ENCODE results near the gene COL23A1.

DNA sequence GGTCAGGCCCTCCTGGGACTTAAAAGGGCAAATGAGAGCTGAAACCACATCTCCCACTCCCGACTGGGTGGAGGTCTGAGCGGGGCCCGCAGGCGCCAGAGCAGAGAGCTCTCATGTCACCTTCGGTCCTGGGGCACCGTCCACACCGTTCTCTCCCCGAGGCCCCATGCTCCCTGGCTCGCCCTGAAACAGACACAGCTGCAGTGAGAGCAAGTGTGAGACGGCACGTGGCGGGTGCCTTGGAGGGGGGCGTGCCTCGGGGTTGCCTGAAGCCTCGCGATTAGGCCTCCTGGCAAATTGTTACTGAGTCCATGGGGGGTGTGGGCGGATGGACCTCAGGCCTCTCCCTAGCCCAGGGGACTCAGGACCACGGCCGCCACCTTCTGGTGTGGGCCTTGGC is 333.4 kb downstream of the COL23A1 start:
- TF ChIP-seq, protein P1, sequence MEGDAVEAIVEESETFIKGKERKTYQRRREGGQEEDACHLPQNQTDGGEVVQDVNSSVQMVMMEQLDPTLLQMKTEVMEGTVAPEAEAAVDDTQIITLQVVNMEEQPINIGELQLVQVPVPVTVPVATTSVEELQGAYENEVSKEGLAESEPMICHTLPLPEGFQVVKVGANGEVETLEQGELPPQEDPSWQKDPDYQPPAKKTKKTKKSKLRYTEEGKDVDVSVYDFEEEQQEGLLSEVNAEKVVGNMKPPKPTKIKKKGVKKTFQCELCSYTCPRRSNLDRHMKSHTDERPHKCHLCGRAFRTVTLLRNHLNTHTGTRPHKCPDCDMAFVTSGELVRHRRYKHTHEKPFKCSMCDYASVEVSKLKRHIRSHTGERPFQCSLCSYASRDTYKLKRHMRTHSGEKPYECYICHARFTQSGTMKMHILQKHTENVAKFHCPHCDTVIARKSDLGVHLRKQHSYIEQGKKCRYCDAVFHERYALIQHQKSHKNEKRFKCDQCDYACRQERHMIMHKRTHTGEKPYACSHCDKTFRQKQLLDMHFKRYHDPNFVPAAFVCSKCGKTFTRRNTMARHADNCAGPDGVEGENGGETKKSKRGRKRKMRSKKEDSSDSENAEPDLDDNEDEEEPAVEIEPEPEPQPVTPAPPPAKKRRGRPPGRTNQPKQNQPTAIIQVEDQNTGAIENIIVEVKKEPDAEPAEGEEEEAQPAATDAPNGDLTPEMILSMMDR (IDR thresholded peaks at IDR 0.05; ENCODE audit: low read depth, low read length): no peak
- no peak for TF ChIP-seq EZH2phosphoT487 (IDR thresholded peaks at IDR 0.05; ENCODE audit: low read depth)

Measured in OCI-LY3 (cell line).